WTC11 (cell line): ENCODE results near the gene PPP1R15B. TPM values are rescaled to one million over a fixed set of nuclear protein-coding genes. Genes with fewer than 3 reads are reported as not detected.

Experiments
- ATAC-seq: fragments of 200-7000 bp; cut with Tn5 transposase; 2 replicates; pipeline ENCODE4 v1.10.0; 2021; ENCODE audit warnings: mild to moderate bottlenecking, moderate library complexity
- CTCF ChIA-PET: fragments of 300-600 bp; sonication (Branson Sonifier 250); formaldehyde crosslinking; loops from one replicate; lab custom pipeline; 2021; ENCODE audit warnings: antibody characterized with exemption; lab: Charles Lee
- POLR2A ChIA-PET: fragments of 350-600 bp; sonication (Branson Sonifier 250); formaldehyde crosslinking; loops from one replicate; lab custom pipeline; 2021; ENCODE audit warnings: antibody characterized with exemption; lab: Charles Lee
- DNase-seq: peaks from one replicate; pipeline ENCODE4 v3.0.0; 2021; ENCODE audit warnings: low spot score
- H3K27ac Mint-ChIP-seq: 2 replicates; pipeline ENCODE4 v1.8.0; 2021; ENCODE audit warnings: mixed read lengths
- H3K27me3 Mint-ChIP-seq: 2 replicates; pipeline ENCODE4 v1.8.0; 2021; ENCODE audit warnings: low read depth, mild to moderate bottlenecking, moderate library complexity, mixed read lengths
- H3K36me3 Mint-ChIP-seq: 2 replicates; pipeline ENCODE4 v1.8.0; 2021; ENCODE audit warnings: mixed read lengths
- H3K4me1 Mint-ChIP-seq: 2 replicates; pipeline ENCODE4 v1.8.0; 2022; ENCODE audit warnings: mixed read lengths
- H3K4me3 Mint-ChIP-seq: 2 replicates; pipeline ENCODE4 v1.8.0; 2021; ENCODE audit warnings: mild to moderate bottlenecking, moderate library complexity, mixed read lengths
- H3K9me3 Mint-ChIP-seq: 2 replicates; pipeline ENCODE4 v1.8.0; 2021; ENCODE audit warnings: mixed read lengths
- AR ChIP-seq: fragments of 250-450 bp; sonication (Bioruptor Pico); IDR thresholded peaks from 2 replicates; pipeline ENCODE4 v1.9.0; 2021; ENCODE audit warnings: mild to moderate bottlenecking
- ATF2 ChIP-seq: sonication (generic); formaldehyde crosslinking; IDR thresholded peaks from 2 replicates; pipeline ENCODE4 v1.8.1; 2022; ENCODE audit warnings: low read depth, missing genetic modification reagents, borderline replicate concordance
- CDX4 ChIP-seq: fragments of 250-450 bp; sonication (Bioruptor Pico); IDR thresholded peaks from 2 replicates; pipeline ENCODE4 v1.9.0; 2021; ENCODE audit warnings: moderate library complexity, mild to moderate bottlenecking, inconsistent platforms, borderline replicate concordance
- ELF4 ChIP-seq: sonication (generic); formaldehyde crosslinking; IDR thresholded peaks from 2 replicates; pipeline ENCODE4 v1.8.1; 2022; ENCODE audit warnings: low read depth, mild to moderate bottlenecking, moderate library complexity, missing genetic modification reagents
- ETV6 ChIP-seq: sonication (generic); formaldehyde crosslinking; IDR thresholded peaks from 2 replicates; pipeline ENCODE4 v1.8.1; 2022; ENCODE audit warnings: mild to moderate bottlenecking, missing genetic modification reagents
- FOXP1 ChIP-seq: sonication (generic); formaldehyde crosslinking; IDR thresholded peaks from 2 replicates; pipeline ENCODE4 v1.8.0; 2022; ENCODE audit warnings: missing genetic modification reagents, mild to moderate bottlenecking, moderate library complexity, borderline replicate concordance
- IRF1 ChIP-seq: sonication (generic); formaldehyde crosslinking; IDR thresholded peaks from 2 replicates; pipeline ENCODE4 v1.8.0; 2023; ENCODE audit warnings: missing genetic modification reagents
- JAZF1 ChIP-seq: fragments of 250-450 bp; sonication (Bioruptor Pico); IDR thresholded peaks from 2 replicates; pipeline ENCODE4 v1.9.0; 2021; ENCODE audit warnings: moderate library complexity, mild to moderate bottlenecking, inconsistent platforms
- JUN ChIP-seq: sonication (generic); formaldehyde crosslinking; IDR thresholded peaks from 2 replicates; pipeline ENCODE4 v1.8.0; 2023; ENCODE audit warnings: mild to moderate bottlenecking, missing genetic modification reagents
- NR3C1 ChIP-seq: sonication (generic); formaldehyde crosslinking; conservative IDR thresholded peaks from 2 replicates; pipeline ENCODE4 v1.8.1; 2023; ENCODE audit warnings: low read depth, mild to moderate bottlenecking, missing genetic modification reagents
- PRDM15 ChIP-seq: sonication (generic); formaldehyde crosslinking; IDR thresholded peaks from 2 replicates; pipeline ENCODE4 v1.8.0; 2022; ENCODE audit warnings: missing genetic modification reagents
- PRRX2 ChIP-seq: fragments of 250-450 bp; sonication (Bioruptor Pico); IDR thresholded peaks from 2 replicates; pipeline ENCODE4 v1.8.0; 2021; ENCODE audit warnings: mild to moderate bottlenecking
- TP53 ChIP-seq: sonication (generic); formaldehyde crosslinking; IDR thresholded peaks from 2 replicates; pipeline ENCODE4 v1.8.1; 2023; ENCODE audit warnings: mild to moderate bottlenecking, missing genetic modification reagents
- USF1 ChIP-seq: sonication (generic); formaldehyde crosslinking; IDR thresholded peaks from 2 replicates; pipeline ENCODE4 v1.8.0; 2022; ENCODE audit warnings: mild to moderate bottlenecking, missing genetic modification reagents
- total RNA-seq: library from RNA; stranded (reverse); gene quantifications from 3 replicates; pipeline ENCODE4 v1.2.3, GENCODE V29; 2021

PPP1R15B gene
- total RNA-seq, 1 experiment from 2014 or later: 47.7 TPM

- TF ChIP-seq ETV6 (no peak), JUN (CRISPR knock-in tag) (no peak), AR (CRISPR knock-in tag) (no peak), ELF4 (CRISPR knock-in tag) (no peak)
Observed at GRCh38 chr1:204426971-204427701, 15.5 kb upstream of the PPP1R15B start (continued).

- Mint-ChIP-seq H3K27me3 (no peaks in the 10 kb centered on the region), H3K27ac (no peak overlapping the region), H3K9me3 (no peaks in the 10 kb centered on the region)
- POLR2A ChIA-PET: no interaction called here
- CTCF ChIA-PET: interaction anchor here (0.6 kb wide), 1 partner anchor 76 kb away, joined by 3 read pairs; no protein-coding TSS in a partner anchor
- no peak for TF ChIP-seq ATF2 (CRISPR knock-in tag)
- no peak for TF ChIP-seq FOXP1 (CRISPR knock-in tag)
- no peak for TF ChIP-seq ETV6
- no peak for TF ChIP-seq PRDM15 (CRISPR knock-in tag)
- no peak for TF ChIP-seq PRRX2 (CRISPR knock-in tag)
- TF ChIP-seq CDX4: no peak
- no peak for TF ChIP-seq NR3C1 (CRISPR knock-in tag)
- no peak for TF ChIP-seq TP53 (CRISPR knock-in tag)
- TF ChIP-seq USF1 (CRISPR knock-in tag): no peak
- TF ChIP-seq IRF1 (CRISPR knock-in tag): no peak
- no peak for TF ChIP-seq JAZF1 (CRISPR knock-in tag)
- TF ChIP-seq, all 79 proteins: peak for 0
- H3K36me3 Mint-ChIP-seq: peaks cover 22% of the 10 kb centered on the region
- DNase-seq (no peak), ATAC-seq (no peak)
- no peak overlapping the region for H3K4me3 Mint-ChIP-seq
- H3K4me1 Mint-ChIP-seq: no peaks in the 10 kb centered on the region
Observed at GRCh38 chr1:204426474-204426873, 14.9 kb upstream of the PPP1R15B start.
